ENCODE data around the gene MAPK1IP1L. TPM values are rescaled to one million over a fixed set of nuclear protein-coding genes. Genes with fewer than 3 reads are reported as not detected.

The MAPK1IP1L gene
- total and polyA plus RNA-seq, 2 of the 8 experiments (the other 6 are each of a cell fraction or from before 2014, with no cell fraction given) = 111 to 228 TPM

DNA sequence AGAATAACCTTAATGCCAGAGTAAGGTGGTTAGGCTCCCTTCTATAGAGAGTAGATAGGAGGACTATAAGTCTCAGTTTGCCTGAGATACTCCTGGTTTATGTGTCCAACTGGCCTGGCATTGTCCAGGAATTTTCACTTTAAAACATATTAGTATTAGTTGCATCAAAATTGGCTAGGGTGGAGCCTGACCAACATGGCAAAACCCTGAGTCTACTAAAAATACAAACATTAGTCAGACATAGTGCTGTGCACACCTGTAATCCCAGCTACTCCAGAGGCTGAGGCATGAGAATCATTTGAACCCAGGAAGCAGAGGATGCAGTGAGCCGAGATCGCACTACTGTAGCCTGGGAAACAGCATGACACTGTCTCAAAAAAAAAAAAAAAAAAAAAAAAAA lies 36.4 kb upstream of the MAPK1IP1L start (continued):
- TF ChIP-seq RAD21 (IDR thresholded peaks at IDR 0.05 in 1 of 2, conservative IDR thresholded peaks at IDR 0.05 in 1 of 2; ENCODE audit: low read depth in 2 of 2, low read length in 2 of 2) = no peak
- no peak for TF ChIP-seq RBBP5 (IDR thresholded peaks at IDR 0.05; ENCODE audit: borderline replicate concordance, low read depth, low read length)
- no peak for TF ChIP-seq SAP30 (IDR thresholded peaks at IDR 0.05; ENCODE audit: insufficient read depth, insufficient replicate concordance, low read length)
- TF ChIP-seq NRF1 (IDR thresholded peaks at IDR 0.05; ENCODE audit: low read depth, low read length) = no peak

Data from H1 (cell line).